OCI-LY1 (cell line): ENCODE measurements around the gene CNTD1.

Experiments used
- CTCF ChIP-seq: fragments of 200-600 bp; sonication (generic), shearing (Covaris generic); IDR thresholded peaks from 2 replicates; pipeline ENCODE4 v1.5.1; 2017; ENCODE audit warnings: mild to moderate bottlenecking, antibody characterized with exemption, low read length, moderate library complexity, mixed read lengths
- EZH2 ChIP-seq: fragments of 200-600 bp; sonication (generic), shearing (Covaris generic); IDR thresholded peaks from 2 replicates; pipeline ENCODE4 v1.8.0; 2017; ENCODE audit warnings: borderline replicate concordance, mixed run types, mild to moderate bottlenecking, antibody characterized with exemption, low read length, moderate library complexity, mixed read lengths

GRCh38 chr17:42787266-42787665 lies 11.4 kb upstream of the CNTD1 start:
- TF ChIP-seq CTCF (no peak), EZH2 (no peak)
